Thyroid gland (tissue), 4 donors: ENCODE data around the gene TRIM7.

Experiments used
- CTCF ChIP-seq, 6 experiments: fragments of 200-600 bp in 3 of 6; fragments of 450-650 bp in 3 of 6; sonication (generic) in 3 of 6; IDR thresholded peaks; one replicate each; pipeline ENCODE4 v1.5.1; 2016 to 2019; ENCODE audit warnings: antibody characterized with exemption in 6 of 6, mild to moderate bottlenecking in 2 of 6, inconsistent platforms in 1 of 6, moderate library complexity in 1 of 6
- POLR2A ChIP-seq, 2 donors: fragments of 450-650 bp; IDR thresholded peaks; one replicate each; pipeline ENCODE4 v1.6.1; 2017; ENCODE audit warnings: antibody characterized with exemption in 2 of 2, mild to moderate bottlenecking in 2 of 2, moderate library complexity in 1 of 2

- TF ChIP-seq CTCF (IDR thresholded peaks at IDR 0.05) (no peak), POLR2A (IDR thresholded peaks at IDR 0.05) (no peak)
Observed at GRCh38 chr5:181236471-181236870, 31.5 kb upstream of the TRIM7 start.
